T-cell (primary cell): ENCODE results near the gene C1orf116. TPM values are rescaled to one million over a fixed set of nuclear protein-coding genes. Genes with fewer than 3 reads are reported as not detected.

Experiments used
- ATAC-seq, 4 experiments: fragments of 200-7000 bp in 3 of 4; fragments of 150-1000 bp in 1 of 4; cut with Tn5 transposase; replicated peaks in 1 of 4; 1 replicate in 3 of 4; 2 replicates in 1 of 4; pipeline ENCODE4 v1.10.0; 2021; ENCODE audit warnings: moderate library complexity in 3 of 4, mild to moderate bottlenecking in 2 of 4, moderate number of reproducible peaks in 1 of 4
- CTCF ChIA-PET, 2 donors: fragments of 300-600 bp; sonication (Branson Sonifier 250); formaldehyde crosslinking; loops; one replicate each; lab custom pipeline; 2022; ENCODE audit warnings: antibody characterized with exemption in 2 of 2; lab: Charles Lee
- POLR2A ChIA-PET, 2 donors: fragments of 300-600 bp; sonication (Branson Sonifier 250); formaldehyde crosslinking; loops; one replicate each; lab custom pipeline; 2022; ENCODE audit warnings: antibody characterized with exemption in 2 of 2; lab: Charles Lee
- DNase-seq, 35 experiments: peaks; one replicate each; pipeline versions ENCODE4 v3.0.0 to v3.0.0-alpha.2; 2013 to 2023
- H3K27ac ChIP-seq: one replicate; pipeline ENCODE4 v1.5.1; 2013; ENCODE audit warnings: low read length
- H3K27me3 ChIP-seq, 2 experiments: replicated peaks in 1 of 2; 1 replicate in 1 of 2; 2 replicates in 1 of 2; pipeline versions ENCODE4 v1.6.1 to v1.7.0; 2013; ENCODE audit warnings: low read length in 1 of 2, mixed read lengths in 1 of 2; ENCODE audit not compliant: control insufficient read depth in 2 of 2, insufficient read depth in 2 of 2; ENCODE audit errors: extremely low read depth in 1 of 2
- H3K36me3 ChIP-seq, 2 donors: 1 replicate in 1 of 2; 2 replicates in 1 of 2; pipeline versions ENCODE4 v1.6.1 to v1.7.0; 2013; ENCODE audit warnings: low read length in 1 of 2; ENCODE audit not compliant: control insufficient read depth in 2 of 2, insufficient read depth in 1 of 2; ENCODE audit errors: extremely low read depth in 1 of 2
- H3K4me1 ChIP-seq, 2 experiments: 1 replicate in 1 of 2; 2 replicates in 1 of 2; pipeline versions ENCODE4 v1.6.1 to v1.7.0; 2013; ENCODE audit warnings: low read length in 2 of 2, mixed read lengths in 1 of 2; ENCODE audit not compliant: insufficient read depth in 2 of 2, control insufficient read depth in 1 of 2; ENCODE audit errors: extremely low read depth in 1 of 2
- H3K4me3 ChIP-seq, 2 donors: 1 replicate in 1 of 2; 2 replicates in 1 of 2; pipeline versions ENCODE4 v1.5.1 to v1.7.0; 2013; ENCODE audit warnings: mild to moderate bottlenecking in 2 of 2, low read length in 1 of 2, moderate library complexity in 1 of 2; ENCODE audit not compliant: control insufficient read depth in 1 of 2; ENCODE audit errors: extremely low read depth in 1 of 2
- H3K9me3 ChIP-seq: 2 replicates; pipeline ENCODE4 v1.7.0; 2013
- H3K27ac Mint-ChIP-seq, 2 donors: one replicate each; pipeline ENCODE4 v1.8.0; 2020 to 2021; ENCODE audit warnings: mild to moderate bottlenecking in 2 of 2, mixed read lengths in 2 of 2
- H3K27me3 Mint-ChIP-seq, 2 donors: one replicate each; pipeline ENCODE4 v1.8.0; 2021 to 2022; ENCODE audit warnings: mixed read lengths in 2 of 2
- H3K36me3 Mint-ChIP-seq: one replicate; pipeline ENCODE4 v1.8.0; 2021; ENCODE audit warnings: mixed read lengths
- H3K4me1 Mint-ChIP-seq, 3 donors: one replicate each; pipeline ENCODE4 v1.8.0; 2020 to 2022; ENCODE audit warnings: mixed read lengths in 3 of 3, mild to moderate bottlenecking in 1 of 3
- H3K4me3 Mint-ChIP-seq, 3 donors: one replicate each; pipeline ENCODE4 v1.8.0; 2020 to 2022; ENCODE audit warnings: mild to moderate bottlenecking in 3 of 3, mixed read lengths in 3 of 3, moderate library complexity in 3 of 3
- H3K9me3 Mint-ChIP-seq, 3 donors: one replicate each; pipeline ENCODE4 v1.8.0; 2020 to 2022; ENCODE audit warnings: mixed read lengths in 3 of 3
- WGBS: methylation state at CpG from one replicate; pipeline ENCODE4 v1.1.5; 2013; ENCODE audit warnings: missing lambda C conversion rate; ENCODE audit not compliant: insufficient coverage; 5-methylcytosine and 5-hydroxymethylcytosine counted together
- total RNA-seq, 35 experiments: library from RNA in 6 of 35; stranded (reverse) in 6 of 35; fragments of 120-200 nt in 1 of 35; gene quantifications; one replicate each; pipeline versions ENCODE4 v1.2.1 to v1.2.4 and lab custom pipeline; 2013 to 2026

The C1orf116 gene
- total RNA-seq, 5 donors from 2014 or later (not counting 1 experiment from before 2014, with no cell fraction given): 0.08 to 0.29 (median 0.14) TPM

- peaks cover 0 to 2% of the 10 kb centered on the region in 2 experiments for H3K27me3 ChIP-seq
- 100% methylated on average over 1 of the region's 4 CpGs for WGBS
- no peak overlapping the region for H3K27ac ChIP-seq
- DNase-seq (no peak), ATAC-seq (no peak)
- peaks cover 0 to 5% of the 10 kb centered on the region in 2 experiments for H3K4me1 ChIP-seq
- ChIA-PET POLR2A (interaction anchor here in 1 of 2 donors (0.7 kb wide), 1 partner anchor 25 kb away, joined by 3 read pairs; the partner anchor contains the start of gene C1orf116), CTCF (interaction anchor here in 1 of 2 donors (0.6 kb wide), 1 partner anchor 18 kb away, joined by 6 read pairs; no protein-coding TSS in a partner anchor)
- H3K4me1 Mint-ChIP-seq: peaks cover 9 to 15% (median 11%) of the 10 kb centered on the region in 3 donors
- no peak overlapping the region for H3K4me3 Mint-ChIP-seq
- H3K27me3 Mint-ChIP-seq: no peaks in the 10 kb centered on the region
- H3K4me3 ChIP-seq: no peak overlapping the region
- no peaks in the 10 kb centered on the region for H3K9me3 Mint-ChIP-seq
- peaks cover 18% of the 10 kb centered on the region for H3K36me3 Mint-ChIP-seq
- H3K36me3 ChIP-seq: peaks cover under 1 to 2% of the 10 kb centered on the region in 2 donors
- H3K9me3 ChIP-seq: no peaks in the 10 kb centered on the region
- H3K27ac Mint-ChIP-seq: no peak overlapping the region
These were observed 25.7 kb upstream of the C1orf116 start for GRCh38 chr1:207058252-207058651.

DNA sequence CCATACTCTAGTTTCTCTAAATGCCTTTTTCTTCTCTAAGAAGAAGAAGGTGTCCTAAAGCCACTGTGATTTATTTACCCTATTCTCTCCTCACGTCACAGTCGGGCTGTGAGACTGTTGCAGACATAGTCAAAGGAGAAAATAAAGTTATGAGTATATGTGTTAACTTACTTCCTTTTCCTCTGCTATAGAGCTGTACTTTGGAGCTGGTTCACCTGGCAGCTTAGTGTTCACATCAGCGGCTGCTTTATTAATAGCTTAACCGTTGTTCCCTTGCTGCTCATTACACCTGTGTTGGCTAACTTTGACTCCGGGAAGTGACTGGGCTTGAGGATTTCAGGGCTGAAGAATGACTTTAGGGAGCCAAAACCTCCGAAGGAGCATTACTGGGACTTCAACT is 24.1 kb upstream of the C1orf116 start:
- Histone ChIP-seq H3K9me3 (no peaks in the 10 kb centered on the region), H3K4me1 (peaks cover 4 to 16% of the 10 kb centered on the region in 2 experiments), H3K27ac (no peak overlapping the region), H3K36me3 (peaks cover 0 to 2% of the 10 kb centered on the region in 2 donors), H3K27me3 (peaks cover 0 to 2% of the 10 kb centered on the region in 2 experiments), H3K4me3 (no peak overlapping the region)
- DNase-seq: no peak
- H3K36me3 Mint-ChIP-seq: peaks cover 4% of the 10 kb centered on the region
- WGBS: 75% methylated on average over 3 of the region's 6 CpGs
- H3K4me1 Mint-ChIP-seq: peaks cover 24 to 29% (median 25%) of the 10 kb centered on the region in 3 donors
- ATAC-seq: no peak
- no peaks in the 10 kb centered on the region for H3K9me3 Mint-ChIP-seq
- H3K4me3 Mint-ChIP-seq: no peak overlapping the region
- ChIA-PET POLR2A (no interaction called here), CTCF (no interaction called here)
- H3K27me3 Mint-ChIP-seq: no peaks in the 10 kb centered on the region
- no peak overlapping the region for H3K27ac Mint-ChIP-seq

- H3K27me3 Mint-ChIP-seq: no peaks in the 10 kb centered on the region
- no peaks in the 10 kb centered on the region for H3K36me3 Mint-ChIP-seq
- no peaks in the 10 kb centered on the region for H3K9me3 Mint-ChIP-seq
- no peak overlapping the region for H3K27ac ChIP-seq
- H3K27me3 ChIP-seq: peaks cover 0 to 2% of the 10 kb centered on the region in 2 experiments
- H3K4me3 ChIP-seq: no peak overlapping the region
- H3K27ac Mint-ChIP-seq: no peak overlapping the region
- no CpG with 5 or more reads among the region's 3 CpGs for WGBS
- no peaks in the 10 kb centered on the region for H3K9me3 ChIP-seq
- ChIA-PET CTCF (no interaction called here), POLR2A (interaction anchor here in 1 of 2 donors (0.6 kb wide), 2 partner anchors 171 to 197 kb away, joined by 3 read pairs; no protein-coding TSS in a partner anchor)
- DNase-seq (no peak), ATAC-seq (no peak)
- no peaks in the 10 kb centered on the region for H3K36me3 ChIP-seq
- no peak overlapping the region for H3K4me3 Mint-ChIP-seq
- peaks cover 24 to 37% (median 33%) of the 10 kb centered on the region in 3 donors for H3K4me1 Mint-ChIP-seq
- H3K4me1 ChIP-seq: peaks cover 4 to 27% of the 10 kb centered on the region in 2 experiments
These were observed 22.9 kb upstream of the C1orf116 start for GRCh38 chr1:207055386-207056001.

DNA sequence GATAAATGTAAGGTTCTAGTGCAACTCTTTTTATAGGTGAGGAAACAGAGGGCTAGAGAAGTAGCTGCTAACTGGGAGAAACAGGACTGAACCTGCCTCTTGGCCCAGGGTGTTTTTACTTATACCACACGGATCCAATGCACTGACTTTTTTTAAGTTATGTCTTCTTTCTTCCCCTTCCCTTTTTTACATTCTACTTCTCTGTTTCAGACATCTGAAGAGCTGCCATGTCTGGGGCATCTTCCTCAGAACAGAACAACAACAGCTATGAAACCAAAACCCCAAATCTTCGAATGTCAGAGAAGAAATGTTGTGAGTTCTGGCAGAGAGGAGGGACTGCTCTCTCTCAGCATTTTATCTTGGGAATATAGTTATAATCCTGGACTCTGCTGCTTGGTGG is 21.9 kb upstream of the C1orf116 start:
- POLR2A ChIA-PET: no interaction called here

GRCh38 chr1:207052911-207053769 is 20.6 kb upstream of the C1orf116 start, which contains the start of gene PFKFB2:
PFKFB2 (plus strand) TSS chr1:207053275; CDS start chr1:207054718, 1,443 bp downstream.
- Mint-ChIP-seq H3K4me1 (peaks cover 42 to 53% (median 48%) of the 10 kb centered on the region in 3 donors), H3K27me3 (no peaks in the 10 kb centered on the region), H3K9me3 (no peaks in the 10 kb centered on the region), H3K36me3 (peaks cover 8% of the 10 kb centered on the region), H3K27ac (peak within 1 kb of the TSS; percentile 85 to 96), H3K4me3 (peak within 1 kb of the TSS; percentile 94 to 99 (median 99))
- peaks cover 0 to 14% of the 10 kb centered on the region in 2 donors for H3K36me3 ChIP-seq
- H3K4me3 ChIP-seq: peak within 1 kb of the TSS; percentile 67 to 79
- peak within 1 kb of the TSS; percentile 50 for H3K27ac ChIP-seq
- 8% methylated on average over 51 of the region's 56 CpGs for WGBS
- peak; percentile 88 to 98 (median 93) for DNase-seq
- ChIA-PET POLR2A (interaction anchor here (0.6 to 1.2 kb wide), 6 partner anchors 18 to 289 kb away, joined by 3 to 4 read pairs (median 4); no protein-coding TSS in a partner anchor), CTCF (interaction anchor here (0.5 to 1.7 kb wide), 12 partner anchors 12 to 771 kb away, joined by 3 to 8 read pairs (median 3); partner anchors contain the start of gene IKBKE (in 1 of the 2))
- no peaks in the 10 kb centered on the region for H3K9me3 ChIP-seq
- peak; percentile 89 to 92 (median 90) for ATAC-seq
- peaks cover 0 to 2% of the 10 kb centered on the region in 2 experiments for H3K27me3 ChIP-seq
- peaks cover 4 to 32% of the 10 kb centered on the region in 2 experiments for H3K4me1 ChIP-seq

More for the DNA sequence above, 21.9 kb upstream of the C1orf116 start:
- peaks cover 0 to under 1% of the 10 kb centered on the region in 2 donors for H3K36me3 ChIP-seq
- DNase-seq: no peak
- ATAC-seq: no peak
- H3K36me3 Mint-ChIP-seq: no peaks in the 10 kb centered on the region
- CTCF ChIA-PET: interaction anchor here in 1 of 2 donors (0.6 kb wide), 1 partner anchor 400 kb away, joined by 3 read pairs; the partner anchor contains the start of gene CR2
- H3K9me3 ChIP-seq: no peaks in the 10 kb centered on the region
- no peaks in the 10 kb centered on the region for H3K9me3 Mint-ChIP-seq
- no peaks in the 10 kb centered on the region for H3K27me3 Mint-ChIP-seq
- peaks cover 4 to 28% of the 10 kb centered on the region in 2 experiments for H3K4me1 ChIP-seq
- no peak overlapping the region for H3K27ac ChIP-seq
- no peak overlapping the region for H3K4me3 ChIP-seq
- peaks cover 0 to 2% of the 10 kb centered on the region in 2 experiments for H3K27me3 ChIP-seq
- WGBS: 43% methylated on average over 1 of the region's 2 CpGs
- H3K27ac Mint-ChIP-seq: peak overlapping the region in 1 of 2 donors; percentile 66
- peak overlapping the region; percentile 94 to 99 (median 99) for H3K4me3 Mint-ChIP-seq
- H3K4me1 Mint-ChIP-seq: peaks cover 32 to 44% (median 37%) of the 10 kb centered on the region in 3 donors
